Measurements from ENCODE around the gene SLCO4C1. TPM values are rescaled to one million over a fixed set of nuclear protein-coding genes. Genes with fewer than 3 reads are reported as not detected.

Gene SLCO4C1
- total RNA-seq, 4 donors from 2014 or later = not detected

DNA sequence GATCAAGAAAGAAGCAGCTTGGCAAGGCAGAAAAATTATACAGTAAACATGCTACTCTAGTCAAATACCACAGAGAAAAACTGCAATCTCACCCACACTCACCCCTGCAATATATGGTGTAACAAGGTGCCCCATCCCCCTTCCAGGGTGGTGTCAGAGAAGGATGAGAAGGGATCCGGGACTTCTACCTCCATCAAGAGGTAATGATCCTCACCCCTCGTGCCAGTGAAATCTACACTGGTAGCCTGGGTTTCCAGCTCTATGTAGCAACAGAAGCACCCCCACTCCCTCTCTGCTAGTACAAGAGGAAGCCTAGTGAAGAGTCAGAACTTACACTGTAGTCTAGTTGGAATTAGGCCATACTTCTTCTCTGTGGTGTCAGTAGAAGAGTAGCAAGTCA lies 18.9 kb downstream of the SLCO4C1 start:
- no peak overlapping the region for H3K4me3 ChIP-seq
- in situ Hi-C loops (cut with MboI; ENCODE audit: low sequenced_read_pairs in 4 of 4) (no loop called here), intact Hi-C loops (cut with DNase I; ENCODE audit: low total_unique reads) (no loop called here)
- H3K36me3 ChIP-seq = no peaks in the 10 kb centered on the region
- H3K27me3 ChIP-seq = no peaks in the 10 kb centered on the region
- ATAC-seq = no peak
- H3K9me3 ChIP-seq = no peaks in the 10 kb centered on the region
- no peaks in the 10 kb centered on the region for H3K4me1 ChIP-seq
- DNase-seq = no peak
- TF ChIP-seq, protein P1, sequence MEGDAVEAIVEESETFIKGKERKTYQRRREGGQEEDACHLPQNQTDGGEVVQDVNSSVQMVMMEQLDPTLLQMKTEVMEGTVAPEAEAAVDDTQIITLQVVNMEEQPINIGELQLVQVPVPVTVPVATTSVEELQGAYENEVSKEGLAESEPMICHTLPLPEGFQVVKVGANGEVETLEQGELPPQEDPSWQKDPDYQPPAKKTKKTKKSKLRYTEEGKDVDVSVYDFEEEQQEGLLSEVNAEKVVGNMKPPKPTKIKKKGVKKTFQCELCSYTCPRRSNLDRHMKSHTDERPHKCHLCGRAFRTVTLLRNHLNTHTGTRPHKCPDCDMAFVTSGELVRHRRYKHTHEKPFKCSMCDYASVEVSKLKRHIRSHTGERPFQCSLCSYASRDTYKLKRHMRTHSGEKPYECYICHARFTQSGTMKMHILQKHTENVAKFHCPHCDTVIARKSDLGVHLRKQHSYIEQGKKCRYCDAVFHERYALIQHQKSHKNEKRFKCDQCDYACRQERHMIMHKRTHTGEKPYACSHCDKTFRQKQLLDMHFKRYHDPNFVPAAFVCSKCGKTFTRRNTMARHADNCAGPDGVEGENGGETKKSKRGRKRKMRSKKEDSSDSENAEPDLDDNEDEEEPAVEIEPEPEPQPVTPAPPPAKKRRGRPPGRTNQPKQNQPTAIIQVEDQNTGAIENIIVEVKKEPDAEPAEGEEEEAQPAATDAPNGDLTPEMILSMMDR (IDR thresholded peaks at IDR 0.05 in 4 of 5, conservative IDR thresholded peaks at IDR 0.05 in 1 of 5) = no peak
- TF ChIP-seq POLR2A (IDR thresholded peaks at IDR 0.05) = no peak
- H3K27ac ChIP-seq = no peak overlapping the region

- DNase-seq = no peak
- H3K36me3 ChIP-seq = no peaks in the 10 kb centered on the region
- no peak for TF ChIP-seq POLR2A (IDR thresholded peaks at IDR 0.05)
- TF ChIP-seq, protein P1 (IDR thresholded peaks at IDR 0.05 in 4 of 5, conservative IDR thresholded peaks at IDR 0.05 in 1 of 5) = no peak
- H3K27me3 ChIP-seq = no peaks in the 10 kb centered on the region
- in situ Hi-C loops (cut with MboI; ENCODE audit: low sequenced_read_pairs in 4 of 4) (no loop called here), intact Hi-C loops (cut with DNase I; ENCODE audit: low total_unique reads) (loop anchor here (2.0 kb wide), 1 partner anchor 15 kb away; no protein-coding TSS in a partner anchor)
- no peak overlapping the region for H3K27ac ChIP-seq
- H3K9me3 ChIP-seq = peaks cover 0 to 8% (median 0%) of the 10 kb centered on the region in 3 donors
- no peaks in the 10 kb centered on the region for H3K4me1 ChIP-seq
- ATAC-seq = no peak
- no peak overlapping the region for H3K4me3 ChIP-seq
Observed at GRCh38 chr5:102271759-102272158, 24.3 kb downstream of the SLCO4C1 start.

GRCh38 chr5:102270036-102270435 lies 26.0 kb downstream of the SLCO4C1 start:
- Histone ChIP-seq H3K36me3 (no peaks in the 10 kb centered on the region), H3K4me1 (no peaks in the 10 kb centered on the region), H3K9me3 (peaks cover 0 to 8% (median 0%) of the 10 kb centered on the region in 3 donors), H3K4me3 (no peak overlapping the region), H3K27ac (no peak overlapping the region), H3K27me3 (no peaks in the 10 kb centered on the region)
- intact Hi-C loops (cut with DNase I; ENCODE audit: low total_unique reads) (no loop called here), in situ Hi-C loops (cut with MboI; ENCODE audit: low sequenced_read_pairs in 4 of 4) (no loop called here)
- DNase-seq (no peak), ATAC-seq (no peak)
- no peak for TF ChIP-seq POLR2A (IDR thresholded peaks at IDR 0.05)
- TF ChIP-seq, protein P1 (IDR thresholded peaks at IDR 0.05 in 4 of 5, conservative IDR thresholded peaks at IDR 0.05 in 1 of 5) = no peak

GRCh38 chr5:102262688-102263087 lies 33.4 kb downstream of the SLCO4C1 start:
- Histone ChIP-seq H3K4me1 (no peaks in the 10 kb centered on the region), H3K4me3 (no peak overlapping the region), H3K27me3 (no peaks in the 10 kb centered on the region), H3K9me3 (no peaks in the 10 kb centered on the region), H3K27ac (no peak overlapping the region), H3K36me3 (no peaks in the 10 kb centered on the region)
- in situ Hi-C loops (cut with MboI; ENCODE audit: low sequenced_read_pairs in 4 of 4) = no loop called here
- TF ChIP-seq, protein P1 (IDR thresholded peaks at IDR 0.05 in 4 of 5, conservative IDR thresholded peaks at IDR 0.05 in 1 of 5) = no peak
- no peak for TF ChIP-seq POLR2A (IDR thresholded peaks at IDR 0.05)
- intact Hi-C loops (cut with DNase I; ENCODE audit: low total_unique reads) = no loop called here
- no peak for DNase-seq
- no peak for ATAC-seq

GRCh38 chr5:102249381-102249780 lies 46.7 kb downstream of the SLCO4C1 start:
- in situ Hi-C loops (cut with MboI; ENCODE audit: low sequenced_read_pairs in 4 of 4) = no loop called here
- TF ChIP-seq POLR2A (IDR thresholded peaks at IDR 0.05) = no peak
- TF ChIP-seq, protein P1 (IDR thresholded peaks at IDR 0.05 in 4 of 5, conservative IDR thresholded peaks at IDR 0.05 in 1 of 5) = no peak
- Histone ChIP-seq H3K9me3 (no peaks in the 10 kb centered on the region), H3K4me1 (no peaks in the 10 kb centered on the region), H3K27me3 (no peaks in the 10 kb centered on the region), H3K27ac (no peak overlapping the region), H3K36me3 (no peaks in the 10 kb centered on the region), H3K4me3 (no peak overlapping the region)
- ATAC-seq (no peak), DNase-seq (no peak)
- intact Hi-C loops (cut with DNase I; ENCODE audit: low total_unique reads) = no loop called here
